Middle frontal gyrus (tissue), 1 donor: Measurements from ENCODE around the gene ANKRD6.

Experiments used
- DNase-seq: peaks from one replicate; pipeline ENCODE4 v3.0.0-alpha.2; 2015; ENCODE audit warnings: low spot score; ENCODE audit errors: extremely low spot score

The ANKRD6 gene

DNA sequence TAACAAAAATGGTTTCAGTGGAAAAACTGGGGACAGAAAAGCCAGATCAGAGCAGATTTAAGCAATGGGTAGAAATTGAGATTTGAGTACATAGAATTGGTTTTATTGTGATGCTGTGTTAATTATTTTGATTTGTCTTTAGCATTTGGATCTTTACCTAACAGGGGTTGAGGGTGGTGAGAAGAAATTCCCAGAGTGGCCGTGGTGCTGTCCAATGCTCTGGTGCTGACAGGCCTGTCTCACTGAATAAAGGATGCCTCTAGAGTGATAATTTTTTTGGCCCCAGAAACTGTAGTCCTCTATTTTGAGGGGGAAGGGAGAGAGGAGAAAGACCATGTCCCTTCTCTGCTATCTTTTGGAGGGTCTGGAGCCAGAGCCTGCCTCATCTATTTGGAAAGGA is 126.5 kb downstream of the ANKRD6 start:
- DNase-seq = no peak

DNA sequence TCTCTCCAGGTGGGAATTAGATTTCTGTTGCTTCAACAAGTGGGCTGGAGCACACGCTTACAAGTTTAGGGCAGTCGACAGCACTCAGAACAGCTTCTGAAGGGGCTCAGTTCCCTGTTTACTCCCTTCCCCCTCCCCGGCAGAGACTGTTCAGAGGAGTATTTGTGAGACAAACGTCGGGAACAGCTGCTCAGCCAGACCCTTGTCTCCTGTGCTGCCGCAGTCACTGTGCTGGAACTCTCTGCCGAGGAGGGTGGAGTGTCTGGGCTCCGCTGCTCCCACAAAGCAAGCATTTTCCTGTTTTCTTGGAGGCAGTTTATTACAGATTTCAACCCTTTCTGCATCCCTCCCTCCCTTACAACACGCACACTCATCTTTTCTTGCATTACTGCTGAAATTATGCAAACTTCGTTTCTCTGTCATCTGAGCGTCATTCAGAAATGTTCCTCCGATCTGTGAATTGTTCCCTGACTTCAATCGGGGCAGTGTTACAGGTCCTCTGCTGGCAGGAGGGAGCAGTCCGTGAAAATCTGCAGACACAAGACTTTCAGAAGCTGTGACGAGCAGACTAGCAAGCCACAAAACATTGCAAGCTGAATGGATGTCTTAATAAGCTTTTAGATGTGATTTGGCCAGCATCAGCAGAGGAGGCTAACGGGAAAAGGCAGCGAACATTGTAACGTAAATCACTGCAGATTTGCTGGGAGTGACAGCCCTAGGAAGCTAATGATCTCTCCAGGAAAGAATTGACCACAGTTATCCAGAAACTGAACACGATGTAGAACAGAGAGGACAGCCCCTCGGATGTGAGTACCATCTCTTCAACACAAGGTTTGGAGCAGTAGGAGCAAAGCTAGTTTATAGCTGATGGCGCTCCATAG is 129.4 kb downstream of the ANKRD6 start:
- DNase-seq = peak; percentile 14

DNA sequence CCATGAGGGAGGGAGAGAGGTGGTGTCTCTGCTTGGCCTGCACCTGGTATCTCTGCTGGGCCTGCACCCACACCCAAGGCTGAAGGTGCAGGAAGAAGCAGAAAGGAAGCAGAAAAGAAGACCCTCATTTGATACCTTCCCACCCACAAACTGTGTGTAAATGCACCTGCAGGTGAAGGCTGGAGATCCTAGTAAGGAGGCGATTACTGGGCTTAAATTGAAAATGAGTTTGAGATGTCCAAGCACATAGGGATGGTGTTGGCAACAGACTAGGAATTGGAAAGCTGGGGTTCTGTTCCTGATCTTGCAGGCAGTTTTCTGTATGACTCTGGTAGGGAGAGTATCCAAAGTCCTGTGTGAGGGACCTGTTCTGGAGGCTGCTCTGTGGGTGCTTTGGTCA is 130.9 kb downstream of the ANKRD6 start:
- no peak for DNase-seq

DNA sequence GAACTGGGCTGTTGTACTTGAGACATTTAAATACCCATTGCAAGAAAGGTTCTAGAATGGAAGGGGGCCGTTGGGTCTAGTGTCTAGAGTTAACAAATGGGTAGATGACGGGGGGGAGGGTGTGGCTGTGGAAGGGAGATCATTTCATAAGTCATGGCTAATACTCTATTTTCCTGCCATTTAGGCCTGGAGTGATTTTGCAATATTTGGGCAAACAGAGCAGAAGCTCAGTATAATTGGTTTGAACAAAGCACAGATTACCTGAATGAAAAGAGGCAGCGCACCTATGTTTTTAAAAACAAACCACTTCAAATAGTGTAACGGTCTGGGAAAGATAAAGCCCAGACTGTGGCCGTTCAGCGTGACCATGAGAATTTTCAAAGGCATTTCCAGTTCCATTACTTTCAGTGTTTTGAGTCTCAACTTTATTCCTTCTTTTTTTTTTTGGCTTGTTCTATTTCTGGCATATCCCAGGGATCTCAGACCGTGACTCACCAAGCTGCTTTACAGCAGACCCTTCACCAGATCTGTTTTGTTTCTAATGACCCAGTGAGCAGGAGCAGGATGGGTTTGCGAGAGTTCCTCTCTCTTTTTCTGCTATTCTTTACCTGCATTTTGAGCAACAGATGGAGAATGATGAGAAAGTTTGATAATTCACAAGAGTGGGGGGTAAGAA is 131.9 kb downstream of the ANKRD6 start:
- DNase-seq = no peak

DNA sequence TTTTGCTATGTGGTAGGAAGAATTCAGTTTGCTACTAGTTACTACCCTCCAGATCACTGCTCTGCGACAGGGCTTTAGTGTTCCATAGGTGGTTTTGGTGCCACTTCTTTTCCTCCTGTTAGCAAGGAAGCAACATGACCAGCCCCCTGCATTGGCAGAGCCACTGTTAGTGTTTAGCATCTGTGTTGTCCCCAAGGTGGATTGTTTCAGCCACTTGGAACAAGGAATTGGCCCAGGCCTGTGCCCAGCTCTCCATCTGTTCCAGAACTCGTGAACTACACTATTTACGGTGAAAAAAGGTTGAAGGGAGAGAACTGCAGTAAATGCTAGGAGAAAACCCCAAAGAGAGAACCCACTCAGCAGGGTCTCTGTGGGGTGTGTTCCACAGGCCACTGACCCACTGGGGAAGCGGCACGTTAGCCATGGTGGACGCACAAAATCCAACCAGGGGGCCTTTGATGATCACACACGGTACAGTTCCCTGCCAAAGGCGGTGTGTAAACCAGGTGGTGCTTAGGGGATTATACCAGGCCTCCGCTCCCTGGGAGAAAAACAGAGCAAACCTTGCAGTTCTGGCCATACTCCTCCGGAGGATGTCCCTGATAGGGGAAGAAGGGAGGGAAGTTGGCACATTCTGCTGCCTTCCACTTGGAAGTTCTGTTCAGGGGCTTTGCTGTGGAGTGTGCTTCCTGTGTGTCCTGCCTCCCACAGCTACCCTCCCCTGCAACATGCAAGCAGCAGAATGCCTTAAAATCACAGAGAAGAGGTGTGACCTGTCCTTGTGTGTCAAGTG is 133.3 kb downstream of the ANKRD6 start:
- no peak for DNase-seq

DNA sequence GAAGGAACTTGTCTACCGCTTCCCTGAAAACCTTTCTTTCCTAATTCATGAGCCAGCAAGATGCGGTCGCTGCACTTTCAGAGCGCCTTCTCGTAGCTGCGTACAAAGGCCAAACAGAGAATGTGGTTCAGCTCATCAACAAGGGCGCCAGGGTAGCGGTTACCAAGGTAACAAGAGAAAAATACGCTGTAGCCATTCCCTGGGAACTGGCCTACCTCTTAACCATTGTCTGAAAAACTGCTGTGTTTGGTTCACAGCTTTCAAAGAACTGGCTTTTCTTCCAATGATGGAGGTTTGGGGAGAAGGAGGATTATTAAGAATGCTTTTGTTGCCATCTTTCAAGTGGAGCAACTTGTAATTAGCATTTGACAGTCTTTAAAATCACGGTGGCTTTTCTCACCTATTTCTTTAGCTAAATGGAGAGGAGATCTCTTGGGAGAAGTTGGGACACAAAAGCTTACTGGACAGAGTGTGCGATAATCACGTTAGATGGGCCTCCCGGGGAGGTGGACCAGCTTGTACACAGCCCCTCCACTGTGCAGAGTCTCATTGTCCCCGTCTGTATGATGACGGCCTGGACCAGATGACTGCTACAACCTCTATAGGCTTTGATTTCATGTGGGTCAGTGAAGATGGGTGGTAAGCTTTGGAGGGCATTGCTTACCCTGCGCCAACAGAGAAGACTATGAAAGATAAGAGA is 134.1 kb downstream of the ANKRD6 start:
- no peak for DNase-seq

DNA sequence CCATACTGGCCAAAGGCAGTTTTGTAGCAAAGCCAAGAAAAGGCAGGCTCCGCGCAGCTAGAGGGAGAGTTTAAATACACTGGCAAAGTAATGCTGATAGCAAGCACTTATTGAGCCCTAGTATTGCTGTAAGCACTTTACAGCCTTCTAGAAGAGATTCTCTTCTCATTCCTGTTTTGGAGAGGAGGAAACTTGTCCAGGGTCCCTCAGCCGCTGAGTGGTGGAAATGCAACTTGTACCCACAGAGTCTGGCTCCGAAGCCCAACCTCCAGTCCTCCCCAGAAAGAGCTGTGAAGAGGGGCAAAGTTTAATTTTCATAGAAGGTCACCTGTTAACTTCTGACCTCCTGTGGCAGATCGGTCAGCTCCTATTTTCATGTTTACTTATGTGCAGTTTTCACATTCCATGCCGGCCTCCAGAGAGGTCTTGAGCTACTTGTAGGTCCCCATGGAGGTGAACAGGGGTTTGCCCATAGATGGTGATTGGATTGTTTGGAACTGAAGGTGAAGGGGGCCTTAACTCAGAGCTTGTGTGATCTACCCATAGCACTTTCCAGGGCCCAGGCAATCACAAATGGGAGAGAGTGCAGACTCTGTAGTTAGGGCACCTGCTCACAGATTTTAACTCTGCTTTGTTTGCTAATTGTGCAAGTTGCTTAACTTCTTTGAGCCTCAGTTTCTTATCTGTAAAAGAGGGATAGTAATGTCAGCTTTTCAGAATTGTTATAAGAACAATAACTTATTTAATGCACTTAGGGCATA is 134.9 kb downstream of the ANKRD6 start:
- DNase-seq = no peak

DNA sequence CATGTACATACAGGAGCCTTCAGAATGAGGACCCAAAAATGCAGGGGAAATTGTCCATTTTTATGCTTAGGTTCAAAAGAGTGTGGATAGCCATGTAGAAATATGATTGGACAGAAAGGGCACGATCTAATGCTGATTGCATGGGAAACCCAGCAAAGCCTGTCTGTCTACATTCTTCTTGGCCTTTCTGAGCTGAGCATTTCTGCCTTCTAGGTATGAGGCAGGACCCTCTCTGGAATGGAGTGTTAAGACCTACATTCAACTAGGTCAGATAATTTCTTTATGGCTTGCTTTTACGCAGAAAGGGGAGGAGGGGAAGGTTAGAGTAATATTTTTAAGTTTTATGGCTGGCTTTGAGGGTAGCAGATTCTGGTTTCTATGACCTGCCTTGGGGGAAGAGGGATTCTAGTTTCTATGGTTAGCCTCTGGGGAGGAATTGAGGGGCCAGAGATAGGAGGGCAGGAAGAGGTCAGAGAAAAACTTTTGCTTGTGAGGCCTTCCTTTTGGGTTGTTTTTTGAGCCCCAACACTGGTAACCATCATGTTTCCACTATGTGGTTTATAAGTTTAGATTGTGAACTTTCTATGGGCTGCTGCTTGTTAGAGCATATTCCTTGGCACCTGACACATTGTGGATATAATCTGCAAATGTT is 142.1 kb downstream of the ANKRD6 start:
- no peak for DNase-seq

DNA sequence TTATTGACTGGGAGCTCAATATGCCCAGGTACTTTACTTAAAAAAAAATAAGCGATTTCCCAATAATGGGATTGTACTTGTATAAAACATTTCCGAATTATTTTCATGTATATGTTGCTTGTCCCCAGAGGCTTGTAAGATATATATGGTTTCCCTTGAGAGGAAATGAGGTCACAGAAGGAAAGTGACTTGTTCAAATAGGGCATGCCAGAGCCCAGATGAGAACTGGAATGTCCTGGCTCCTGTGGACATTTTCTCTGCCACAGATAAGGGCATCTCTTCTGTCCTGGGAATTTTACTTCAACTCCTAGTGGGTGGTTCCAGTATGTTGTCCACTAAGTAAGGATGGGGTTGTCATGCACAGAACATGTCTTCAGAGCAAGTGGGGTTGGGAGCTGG is 142.6 kb downstream of the ANKRD6 start:
- no peak for DNase-seq

DNA sequence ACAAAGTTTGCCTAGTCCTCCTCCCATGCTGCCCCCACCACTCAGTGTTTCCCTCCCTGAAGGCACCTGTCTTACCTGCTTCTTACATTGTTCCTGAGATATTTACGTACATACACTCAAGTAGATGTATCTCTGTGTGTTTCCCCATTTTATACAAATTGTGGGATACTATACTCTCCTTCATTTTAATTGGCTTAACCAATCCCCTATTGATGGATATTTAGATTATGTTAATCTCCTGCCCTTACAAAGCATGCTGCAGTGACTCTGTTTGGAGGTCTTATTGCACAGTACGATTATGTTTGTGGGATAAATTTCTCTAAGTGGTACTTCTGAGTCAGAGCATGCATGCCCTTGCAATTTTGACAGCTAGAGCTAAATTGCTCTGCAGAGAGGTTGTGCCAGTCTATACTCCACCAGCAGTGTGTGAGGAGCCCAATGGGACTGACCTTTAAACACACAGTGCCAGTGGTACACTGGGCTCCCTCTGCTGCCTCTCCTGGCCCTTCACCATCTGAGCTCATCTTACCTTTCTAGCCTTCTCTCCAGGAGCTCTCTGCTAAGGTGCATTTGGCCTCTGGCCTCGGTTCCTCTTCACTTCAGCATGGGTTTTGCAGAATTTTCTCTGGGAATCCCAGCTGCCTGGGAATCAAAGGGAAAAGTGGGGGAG is 148.2 kb downstream of the ANKRD6 start:
- no peak for DNase-seq

DNA sequence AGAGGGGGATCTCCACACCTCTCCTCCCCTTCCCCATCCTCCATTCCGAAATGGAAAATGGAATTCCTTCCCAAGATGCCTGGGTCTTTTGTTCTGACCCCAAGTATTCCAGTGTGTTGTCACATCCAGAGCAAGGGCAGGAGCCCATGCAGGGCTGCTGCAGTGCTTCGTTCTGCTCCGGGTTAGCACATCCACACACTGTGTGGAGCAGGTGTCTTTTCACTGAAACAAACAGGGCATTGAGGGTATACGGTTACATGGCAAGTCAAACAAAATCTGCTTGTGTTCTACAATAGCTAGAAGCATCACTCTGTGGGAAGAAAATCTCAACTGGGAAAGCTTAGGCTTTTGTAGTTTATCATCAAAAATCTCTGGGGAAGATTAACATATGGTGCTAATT is 148.7 kb downstream of the ANKRD6 start:
- DNase-seq = no peak

DNA sequence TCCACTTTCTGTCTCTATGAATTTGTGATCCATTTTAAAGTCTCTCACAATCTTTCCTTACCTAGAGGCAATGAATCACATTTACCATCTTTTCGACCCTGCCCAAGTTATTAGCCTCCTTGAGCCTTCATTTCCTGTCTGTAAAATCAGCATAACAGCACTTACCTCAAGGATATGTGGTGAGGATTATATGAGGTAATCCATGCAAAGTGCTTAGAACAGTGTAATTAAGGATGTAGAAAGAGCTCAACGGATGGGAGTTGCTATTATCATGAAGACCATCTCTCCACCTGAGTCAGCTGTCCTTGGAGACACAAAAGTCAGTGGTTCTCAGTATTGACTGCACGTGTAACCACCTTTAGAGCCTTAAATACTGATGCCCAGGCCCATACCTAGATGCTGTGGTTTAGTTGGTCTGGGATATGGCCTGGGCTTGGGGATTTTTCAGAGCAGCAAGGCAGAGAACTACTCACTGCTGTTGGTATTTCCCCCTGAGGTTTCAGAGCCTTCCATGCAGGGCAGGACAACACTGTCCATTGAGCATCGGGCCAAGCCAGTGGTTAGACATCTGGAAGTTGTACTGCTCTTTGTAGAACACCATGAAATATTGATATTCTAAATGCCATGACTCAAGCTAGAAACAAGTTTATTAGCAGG is 149.8 kb downstream of the ANKRD6 start:
- no peak for DNase-seq

DNA sequence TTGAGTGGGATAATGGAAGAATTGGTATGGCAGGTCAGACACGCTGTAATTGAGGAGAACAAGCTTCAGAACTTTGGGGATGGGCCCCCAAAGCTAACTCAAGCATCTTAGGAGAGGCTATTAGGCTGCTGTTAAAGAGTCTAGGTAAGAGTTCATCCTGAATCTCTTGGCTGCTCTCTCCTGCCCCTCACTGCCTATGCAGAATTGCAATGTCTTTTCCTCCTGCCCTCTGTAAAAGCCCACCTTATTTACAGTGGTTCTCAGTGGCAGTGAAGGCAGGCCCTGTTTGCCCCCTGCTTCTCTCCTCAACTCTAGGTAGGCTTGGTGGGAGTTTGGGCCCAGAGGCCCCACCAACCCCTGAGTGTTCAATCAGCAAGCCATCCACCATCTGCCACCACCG is 150.6 kb downstream of the ANKRD6 start:
- DNase-seq = no peak

DNA sequence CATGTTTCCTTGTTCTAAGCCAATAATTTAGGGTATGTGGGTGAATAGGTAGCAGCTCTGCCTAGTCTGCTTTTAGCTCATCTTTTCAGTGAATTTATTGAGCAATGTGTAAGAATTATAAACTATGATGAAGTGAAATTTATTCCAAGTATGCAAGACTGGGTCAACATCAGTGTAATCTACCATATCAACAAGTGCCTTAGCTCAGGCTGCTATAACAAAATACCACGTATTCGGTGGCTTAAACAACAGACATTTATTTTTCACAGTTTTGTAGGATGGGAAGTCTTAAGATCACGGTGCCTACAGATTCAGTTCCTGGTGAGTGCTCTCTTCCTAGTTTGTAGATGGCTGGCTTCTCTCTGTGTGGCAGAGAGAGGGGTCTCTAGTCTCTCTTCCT is 151.6 kb downstream of the ANKRD6 start:
- no peak for DNase-seq

DNA sequence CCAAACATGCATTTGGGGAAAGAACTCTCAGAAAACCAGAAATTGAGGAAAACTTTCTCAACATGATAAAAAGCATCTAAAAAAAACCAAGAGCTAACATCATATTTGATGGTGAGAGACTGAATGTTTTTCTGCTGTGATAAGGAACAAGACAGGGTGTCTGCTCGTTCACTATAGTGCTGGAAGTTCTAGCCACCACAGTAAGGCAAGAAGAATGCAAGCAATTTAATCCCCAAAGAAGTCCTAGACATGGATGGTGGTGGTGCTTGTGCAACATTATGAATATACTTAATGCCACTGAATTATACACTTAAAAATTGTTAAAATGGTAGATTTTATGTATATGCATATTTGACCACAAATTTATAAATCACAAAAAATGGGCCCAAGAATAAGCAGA is 152.2 kb downstream of the ANKRD6 start:
- DNase-seq = no peak

DNA sequence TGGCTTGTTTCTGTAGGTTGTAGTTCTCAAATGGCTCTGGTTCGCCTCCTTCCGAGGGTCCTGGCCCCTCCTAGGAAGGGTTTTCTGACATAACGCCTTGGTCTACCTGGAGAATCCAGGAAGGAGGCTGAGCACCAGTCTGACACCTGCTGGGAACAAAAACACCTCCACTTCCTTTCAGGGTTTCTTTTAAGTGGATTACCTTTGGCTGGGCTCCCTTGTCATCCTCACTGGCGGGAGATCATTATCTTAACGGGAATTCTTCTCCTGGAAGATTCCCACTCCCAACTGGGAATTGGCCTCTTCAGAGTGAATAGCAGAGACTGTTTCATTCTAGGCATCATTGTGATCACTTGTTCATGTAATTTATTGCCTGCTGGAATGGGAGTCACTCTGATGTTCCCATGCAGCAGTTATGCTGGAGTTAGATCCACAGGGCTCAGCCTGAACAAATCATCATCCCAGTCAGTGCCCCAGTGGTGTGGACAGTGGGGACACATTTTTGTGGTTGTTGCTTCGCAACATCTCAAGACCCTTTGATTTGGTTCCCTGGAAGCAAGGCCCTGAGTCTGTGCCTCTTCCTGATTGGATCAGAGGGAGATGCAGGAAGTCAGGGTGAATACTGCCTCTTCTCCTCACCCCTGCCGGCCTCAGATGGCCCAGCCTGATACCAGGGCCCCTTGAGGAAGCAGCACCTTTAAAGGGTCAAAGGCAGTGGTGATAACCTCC is 156.5 kb downstream of the ANKRD6 start:
- DNase-seq = no peak

DNA sequence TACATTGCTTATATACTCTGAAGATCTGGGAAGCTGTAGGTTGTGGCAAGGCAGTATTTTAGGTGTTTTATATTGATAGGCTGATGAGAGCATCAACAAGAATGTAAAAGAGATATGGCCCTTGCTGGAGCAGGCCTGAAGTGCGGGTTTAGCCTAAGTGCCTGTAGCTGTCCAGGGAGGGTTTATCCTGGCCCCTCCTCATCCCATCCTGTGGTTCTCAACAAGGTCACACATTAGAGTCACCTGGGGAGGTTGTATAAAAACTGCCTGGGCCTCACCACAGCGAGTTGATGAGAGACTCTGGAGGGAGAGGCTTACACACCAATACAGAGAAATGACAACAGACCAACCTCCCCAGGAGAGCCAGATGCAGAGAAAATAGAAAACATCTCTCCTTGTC is 157.2 kb downstream of the ANKRD6 start:
- no peak for DNase-seq

DNA sequence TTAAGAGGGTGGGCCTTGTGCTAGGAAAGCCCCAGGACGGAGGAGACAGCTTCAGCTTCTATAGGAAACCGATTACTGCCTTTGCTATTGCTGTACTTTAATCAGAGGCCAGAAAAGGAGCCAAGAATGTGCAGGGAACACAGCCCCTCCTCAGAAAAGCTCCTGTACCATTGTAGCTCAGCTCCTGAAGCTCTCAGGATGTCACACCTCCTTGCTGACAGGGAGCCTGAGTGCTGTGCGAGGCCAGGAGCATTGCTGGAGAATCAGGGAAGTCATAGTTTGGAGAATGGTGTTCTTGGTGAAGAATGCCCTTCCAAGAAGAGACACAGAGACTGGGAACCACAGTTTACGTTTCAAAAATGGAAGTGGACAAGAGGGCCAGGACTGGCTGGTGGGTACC is 158.8 kb downstream of the ANKRD6 start:
- no peak for DNase-seq

DNA sequence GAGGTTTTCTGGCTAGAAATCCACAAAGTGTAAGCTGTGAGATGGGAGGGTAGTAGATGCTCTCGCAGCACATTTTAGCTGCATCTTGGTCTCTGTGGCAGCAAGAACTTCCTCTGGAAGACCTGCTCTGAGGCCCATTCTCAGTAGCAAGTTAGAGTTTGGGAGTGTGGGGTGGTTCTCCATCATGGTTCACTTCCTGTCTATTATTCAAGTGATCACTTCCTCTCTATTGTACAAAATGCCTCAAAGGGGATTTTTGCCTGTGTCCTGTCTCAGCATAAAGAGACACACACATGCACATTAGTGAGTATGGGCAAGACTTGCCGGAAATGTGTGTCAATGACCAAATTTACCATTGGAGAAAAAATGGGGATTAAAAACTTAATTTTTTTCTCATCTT is 163.1 kb downstream of the ANKRD6 start:
- DNase-seq = no peak
